GM23248 (cell line): ENCODE measurements around the gene C4orf46.

Source experiments
- EZH2 ChIP-seq: fragments of 200-600 bp; sonication (generic); IDR thresholded peaks from 2 replicates; pipeline ENCODE4 v1.6.1; 2018; ENCODE audit warnings: antibody characterized with exemption, mild to moderate bottlenecking; ENCODE audit not compliant: insufficient read depth, poor library complexity, severe bottlenecking
- EZH2phosphoT487 ChIP-seq: fragments of 200-600 bp; sonication (generic); IDR thresholded peaks from 2 replicates; pipeline ENCODE4 v1.6.1; 2018; ENCODE audit warnings: antibody characterized with exemption, moderate library complexity, mild to moderate bottlenecking, low read depth; ENCODE audit not compliant: insufficient read depth

DNA sequence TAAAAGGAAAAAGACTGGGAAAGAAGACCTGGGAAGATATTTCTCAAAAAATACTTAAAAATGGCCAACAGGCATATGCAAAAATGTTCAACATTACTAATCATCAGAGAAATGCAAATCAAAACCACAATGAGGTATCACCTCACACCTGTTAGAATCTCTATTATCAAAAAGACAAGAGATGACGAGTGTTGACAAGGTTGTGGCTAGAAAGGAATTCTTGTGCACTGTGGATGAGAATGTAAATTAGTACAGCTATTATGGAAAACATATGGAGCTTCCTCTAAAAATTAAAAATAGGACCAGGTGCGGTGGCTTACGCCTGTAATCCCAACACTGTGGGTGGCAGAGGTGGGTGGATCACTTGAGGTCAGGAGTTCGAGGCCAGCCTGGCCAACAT is 50.0 kb downstream of the C4orf46 start:
- TF ChIP-seq EZH2phosphoT487 (no peak), EZH2 (no peak)
